22Rv1 (cell line): ENCODE data around the gene THRB.

Experiments
- CTCF ChIP-seq: fragments of 450-650 bp; IDR thresholded peaks from 2 replicates; pipeline ENCODE4 v1.5.1; 2017; ENCODE audit warnings: mild to moderate bottlenecking
- ZFX ChIP-seq: fragments of 450-650 bp; IDR thresholded peaks from 2 replicates; pipeline ENCODE4 v1.6.1; 2017; ENCODE audit warnings: antibody characterized with exemption, borderline replicate concordance

- TF ChIP-seq CTCF, result no peak
- no peak for TF ChIP-seq ZFX
Measured at GRCh38 chr3:24315356-24315755, 179.3 kb downstream of the THRB start.
